ENCODE data around the gene IKBKE.

DNA sequence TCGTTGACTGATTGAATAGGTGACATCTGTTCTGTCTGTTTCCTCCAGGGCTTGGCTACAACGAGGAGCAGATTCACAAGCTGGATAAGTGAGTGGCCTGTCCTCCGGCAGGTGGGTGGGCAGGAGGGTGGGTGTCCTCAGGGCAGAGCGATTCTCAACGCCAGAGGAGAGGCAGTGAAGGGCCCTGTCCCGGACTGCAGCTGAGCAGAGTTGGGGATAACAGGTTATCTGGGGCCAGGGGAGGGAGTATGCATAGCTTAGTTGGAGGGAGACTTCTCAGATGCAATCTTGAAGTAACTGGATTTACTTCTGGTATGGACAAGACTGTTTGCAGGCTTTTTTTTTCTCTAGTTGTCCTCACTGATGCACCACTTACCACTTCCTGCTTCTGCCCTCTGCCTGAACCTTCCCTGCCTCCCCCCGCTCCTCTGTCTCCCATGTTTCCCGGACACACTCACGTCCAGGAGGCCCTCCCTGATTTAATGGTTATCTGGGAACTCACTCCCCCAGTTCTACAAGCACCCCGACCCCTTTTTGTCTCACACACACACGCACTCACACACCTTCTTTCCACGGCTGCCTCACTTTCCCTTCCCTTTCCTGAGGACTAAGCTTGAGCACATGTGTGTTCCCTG, 20.6 kb downstream of the IKBKE start:
- no peak for TF ChIP-seq POLR2A (IDR thresholded peaks at IDR 0.05; ENCODE audit: low read length)
- TF ChIP-seq EP300 (IDR thresholded peaks at IDR 0.05): no peak
- no peak for TF ChIP-seq CHD2 (IDR thresholded peaks at IDR 0.05; ENCODE audit: low read length, partially characterized antibody)
